ENCODE results near the gene EARS2. TPM values are rescaled to one million over a fixed set of nuclear protein-coding genes. Genes with fewer than 3 reads are reported as not detected.
"Not testable (repeated sequence)": the region's sequence is repeated elsewhere in the genome, so short reads cannot be mapped to it uniquely, and the experiment has no call there.

Gene EARS2
- total RNA-seq, 2 experiments from 2014 or later = 16.3 to 16.4 TPM

DNA sequence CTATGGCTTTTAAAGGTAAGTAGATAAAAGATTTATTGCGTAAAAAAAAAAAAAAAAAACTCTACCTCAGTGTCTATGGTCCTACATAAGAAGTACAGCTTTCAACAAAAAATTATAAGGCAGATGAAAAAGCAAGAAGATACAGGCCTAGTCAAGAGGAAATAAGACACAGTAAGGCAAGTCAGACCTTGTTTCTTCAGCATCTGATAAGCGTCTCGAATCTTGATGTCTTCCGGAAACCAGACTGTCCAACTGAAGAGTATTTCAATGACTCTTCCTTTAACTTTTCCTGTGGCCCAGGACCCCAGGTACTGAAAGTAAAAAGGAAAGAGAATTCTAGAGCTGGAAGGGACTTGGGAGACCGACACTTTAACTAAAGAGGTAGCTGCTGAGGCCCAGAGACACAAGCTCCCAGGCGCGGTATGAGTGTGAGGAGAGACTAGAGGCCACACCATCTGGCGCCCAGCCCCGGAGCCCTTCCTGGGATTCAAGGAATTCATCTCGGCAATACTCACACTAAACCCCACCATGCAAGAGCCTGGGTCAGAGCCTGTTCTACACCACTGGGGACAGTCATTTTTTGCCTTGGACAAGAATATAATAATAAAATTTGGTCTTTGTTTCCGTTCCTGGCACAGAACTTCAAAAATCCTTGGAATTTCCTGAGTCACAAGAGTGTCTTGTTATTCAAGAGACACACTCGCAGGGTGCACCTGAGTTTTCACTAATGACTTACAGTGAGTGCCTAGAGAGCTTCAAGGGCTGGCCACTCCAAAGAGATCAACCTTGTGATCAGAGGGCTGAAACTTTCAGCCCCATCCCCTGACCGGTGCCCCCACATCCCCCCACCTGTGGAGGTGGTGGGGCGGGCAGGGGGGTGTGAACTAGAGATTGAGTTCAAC lies 65.4 kb downstream of the EARS2 start:
- no peak for DNase-seq
- Mint-ChIP-seq H3K4me3 (no peak overlapping the region), H3K36me3 (ENCODE audit: low read depth) (peaks cover 51% of the 10 kb centered on the region), H3K27me3 (ENCODE audit: low read depth) (no peaks in the 10 kb centered on the region), H3K27ac (peak overlapping the region; percentile 18), H3K4me1 (ENCODE audit: low read depth) (peaks cover 5% of the 10 kb centered on the region), H3K9me3 (ENCODE audit: insufficient read depth) (no peaks in the 10 kb centered on the region)
- CTCF ChIA-PET = interaction anchor here (0.7 to 1.5 kb wide), 2 partner anchors 9 to 14 kb away, joined by 3 read pairs; no protein-coding TSS in a partner anchor
- POLR2A ChIA-PET = no interaction called here
- no peak for ATAC-seq

DNA sequence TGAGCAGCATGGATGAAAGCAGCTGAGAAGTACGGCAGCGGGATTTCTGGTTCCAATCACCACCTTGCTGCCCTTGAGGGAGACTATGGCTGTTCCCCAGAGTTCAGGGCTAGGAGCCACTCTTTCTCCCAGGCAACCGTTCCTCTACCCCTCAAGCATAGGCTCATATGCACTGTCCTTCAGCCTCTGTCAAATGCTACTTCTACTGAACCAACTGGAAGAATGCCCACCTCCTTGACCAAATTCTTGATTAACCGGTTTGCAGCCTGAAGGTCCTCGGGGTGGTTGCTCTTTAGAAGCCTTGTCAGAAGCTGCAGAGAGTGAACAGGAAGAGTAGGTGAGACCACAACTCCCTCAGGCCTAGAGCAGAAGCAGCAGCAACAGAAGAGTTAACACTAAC lies 70.7 kb downstream of the EARS2 start:
- CTCF ChIA-PET = no interaction called here
- Mint-ChIP-seq H3K27me3 (ENCODE audit: low read depth) (no peaks in the 10 kb centered on the region), H3K36me3 (ENCODE audit: low read depth) (peaks cover 60% of the 10 kb centered on the region), H3K9me3 (ENCODE audit: insufficient read depth) (no peaks in the 10 kb centered on the region), H3K27ac (no peak overlapping the region), H3K4me3 (no peak overlapping the region), H3K4me1 (ENCODE audit: low read depth) (peaks cover 1% of the 10 kb centered on the region)
- ATAC-seq (no peak), DNase-seq (no peak)
- POLR2A ChIA-PET = no interaction called here

DNA sequence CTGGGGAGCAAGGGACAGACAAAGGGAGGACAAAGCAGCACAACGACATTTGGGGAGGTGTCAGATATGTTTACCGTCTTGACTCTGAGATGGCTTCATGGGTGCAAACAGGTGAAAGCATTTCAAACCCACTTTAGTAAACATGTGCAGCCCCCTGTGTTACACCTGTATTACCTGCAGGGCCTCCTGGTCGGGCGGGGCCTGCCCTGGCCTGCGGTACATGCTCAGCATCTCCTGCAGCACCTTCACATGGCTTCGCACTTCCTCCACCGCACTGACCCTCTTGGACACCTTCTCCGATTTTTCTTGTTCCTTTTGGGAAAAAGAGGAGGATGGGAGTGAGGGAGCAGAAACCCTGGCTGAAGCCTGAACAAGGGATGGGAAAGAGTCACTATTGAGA lies 71.3 kb downstream of the EARS2 start:
- DNase-seq (no peak), ATAC-seq (no peak)
- H3K27ac Mint-ChIP-seq = no peak overlapping the region
- H3K27me3 Mint-ChIP-seq (ENCODE audit: low read depth) = no peaks in the 10 kb centered on the region
- H3K4me3 Mint-ChIP-seq = no peak overlapping the region
- CTCF ChIA-PET = no interaction called here
- peaks cover 1% of the 10 kb centered on the region for H3K4me1 Mint-ChIP-seq (ENCODE audit: low read depth)
- POLR2A ChIA-PET = no interaction called here
- peaks cover 58% of the 10 kb centered on the region for H3K36me3 Mint-ChIP-seq (ENCODE audit: low read depth)
- H3K9me3 Mint-ChIP-seq (ENCODE audit: insufficient read depth) = no peaks in the 10 kb centered on the region

DNA sequence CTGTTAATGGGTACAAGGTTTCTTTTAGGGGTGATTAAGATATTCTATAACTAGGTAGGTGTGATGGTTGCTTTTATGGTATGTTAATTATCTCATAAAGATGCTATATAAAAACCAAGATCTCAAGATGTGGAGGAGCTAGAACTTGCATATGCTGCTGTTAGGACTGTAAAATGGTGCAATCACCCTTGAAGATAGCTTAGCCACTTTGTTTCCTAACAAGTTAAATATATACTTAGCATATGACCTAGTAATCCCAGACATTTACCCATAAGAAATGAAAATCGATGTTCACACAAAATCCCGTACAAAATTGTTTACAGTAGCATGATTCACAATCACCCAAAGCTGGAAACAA lies 71.9 kb downstream of the EARS2 start:
- ChIA-PET CTCF (no interaction called here), POLR2A (no interaction called here)
- peaks cover 59% of the 10 kb centered on the region for H3K36me3 Mint-ChIP-seq (ENCODE audit: low read depth)
- H3K4me1 Mint-ChIP-seq (ENCODE audit: low read depth) = peaks cover 1% of the 10 kb centered on the region
- DNase-seq (no peak), ATAC-seq (no peak)
- no peak overlapping the region for H3K27ac Mint-ChIP-seq
- no peaks in the 10 kb centered on the region for H3K9me3 Mint-ChIP-seq (ENCODE audit: insufficient read depth)
- no peaks in the 10 kb centered on the region for H3K27me3 Mint-ChIP-seq (ENCODE audit: low read depth)
- H3K4me3 Mint-ChIP-seq = no peak overlapping the region

DNA sequence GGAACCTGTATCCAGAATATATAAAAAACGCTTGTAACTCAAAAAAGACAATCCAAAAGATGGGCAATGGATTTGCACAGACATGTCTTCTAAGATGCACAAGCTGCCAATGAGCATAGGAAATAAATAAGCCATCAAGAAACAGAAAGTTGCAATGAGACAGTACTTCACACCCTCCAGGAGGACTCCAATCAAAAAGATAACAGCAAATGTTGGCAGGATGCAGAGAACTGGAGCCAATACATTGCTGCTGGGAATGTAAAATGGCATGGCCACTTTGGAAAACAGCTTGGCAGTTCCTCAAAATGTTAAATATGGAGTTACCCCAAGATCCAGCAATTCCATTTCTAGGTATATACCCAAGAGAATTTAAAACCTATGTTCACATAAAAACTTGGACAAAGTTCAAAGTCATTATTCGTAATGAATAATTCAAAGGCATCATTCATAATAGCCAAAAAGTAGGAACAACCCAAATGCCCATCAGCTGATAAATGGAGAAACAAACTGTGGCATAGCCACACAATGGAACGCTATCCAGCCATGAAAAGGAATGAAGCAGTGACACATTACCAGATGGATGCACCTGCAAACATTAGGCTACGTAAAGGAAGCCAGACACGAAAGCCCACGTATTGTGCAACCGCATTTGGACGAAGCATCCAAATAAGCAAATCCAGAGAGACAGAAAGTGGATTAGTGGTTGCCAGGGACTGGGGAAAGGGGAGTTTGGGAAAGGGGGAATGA lies 72.5 kb downstream of the EARS2 start:
- DNase-seq (no peak), ATAC-seq (no peak)
- CTCF ChIA-PET = no interaction called here
- Mint-ChIP-seq H3K4me3 (no peak overlapping the region), H3K27me3 (ENCODE audit: low read depth) (no peaks in the 10 kb centered on the region), H3K27ac (no peak overlapping the region), H3K4me1 (ENCODE audit: low read depth) (peaks cover 1% of the 10 kb centered on the region), H3K9me3 (ENCODE audit: insufficient read depth) (no peaks in the 10 kb centered on the region), H3K36me3 (ENCODE audit: low read depth) (peaks cover 59% of the 10 kb centered on the region)
- POLR2A ChIA-PET = no interaction called here

DNA sequence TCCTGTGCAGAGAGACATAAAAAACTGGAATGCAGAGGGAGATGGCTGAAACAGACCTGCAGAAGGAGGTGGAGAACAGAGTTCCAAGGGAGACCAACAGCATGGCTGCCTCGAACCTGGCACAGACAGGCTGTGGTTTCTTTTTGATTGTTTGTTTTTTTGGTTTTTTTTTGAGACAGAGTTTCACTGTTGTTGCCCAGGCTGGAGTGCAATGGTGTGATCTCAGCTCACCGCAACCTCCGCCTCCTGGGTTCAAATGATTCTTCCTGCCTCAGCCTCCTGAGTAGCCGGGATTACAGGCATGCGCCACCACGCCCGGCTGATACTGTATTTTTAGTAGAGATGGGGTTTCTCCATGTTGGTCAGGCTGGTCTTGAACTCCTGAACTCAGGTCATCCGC lies 73.7 kb downstream of the EARS2 start:
- H3K4me1 Mint-ChIP-seq (ENCODE audit: low read depth) = not testable (repeated sequence)
- Mint-ChIP-seq H3K27ac (peak overlapping the region; percentile 48), H3K36me3 (ENCODE audit: low read depth) (peaks cover 67% of the 10 kb centered on the region)

DNA sequence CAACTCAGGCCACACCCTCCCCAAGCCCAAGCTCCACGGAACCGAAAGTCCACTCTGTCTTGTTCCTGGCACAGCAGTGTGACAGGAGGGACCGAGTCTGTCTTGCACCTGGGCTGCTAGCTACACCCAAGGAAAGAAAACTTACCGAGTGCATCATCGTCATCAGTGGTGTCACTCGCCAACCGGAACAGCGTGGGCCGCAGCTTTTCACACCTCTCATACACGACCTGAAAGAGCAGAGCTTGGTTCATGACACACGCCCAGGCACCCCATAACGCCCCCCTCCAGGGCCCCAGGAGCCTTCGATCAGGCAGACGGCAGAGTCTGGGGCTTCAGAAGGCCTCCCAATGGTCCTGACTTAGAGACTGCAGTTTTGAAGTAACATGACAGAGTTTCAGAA lies 74.4 kb downstream of the EARS2 start:
- Mint-ChIP-seq H3K4me3 (no peak overlapping the region), H3K27me3 (ENCODE audit: low read depth) (no peaks in the 10 kb centered on the region), H3K36me3 (ENCODE audit: low read depth) (peaks cover 70% of the 10 kb centered on the region), H3K4me1 (ENCODE audit: low read depth) (peaks cover 1% of the 10 kb centered on the region), H3K27ac (peak overlapping the region; percentile 62), H3K9me3 (ENCODE audit: insufficient read depth) (no peaks in the 10 kb centered on the region)
- ChIA-PET POLR2A (no interaction called here), CTCF (interaction anchor here (0.9 to 1.5 kb wide), 2 partner anchors 22 to 114 kb away, joined by 3 to 5 read pairs; no protein-coding TSS in a partner anchor)
- peak; percentile 65 for ATAC-seq
- DNase-seq = peak; percentile 28

More for the DNA sequence above, 73.7 kb downstream of the EARS2 start:
- H3K4me3 Mint-ChIP-seq; H3K27me3 Mint-ChIP-seq (ENCODE audit: low read depth); ATAC-seq; POLR2A ChIA-PET; CTCF ChIA-PET; DNase-seq; H3K9me3 Mint-ChIP-seq (ENCODE audit: insufficient read depth): not testable (repeated sequence)

DNA sequence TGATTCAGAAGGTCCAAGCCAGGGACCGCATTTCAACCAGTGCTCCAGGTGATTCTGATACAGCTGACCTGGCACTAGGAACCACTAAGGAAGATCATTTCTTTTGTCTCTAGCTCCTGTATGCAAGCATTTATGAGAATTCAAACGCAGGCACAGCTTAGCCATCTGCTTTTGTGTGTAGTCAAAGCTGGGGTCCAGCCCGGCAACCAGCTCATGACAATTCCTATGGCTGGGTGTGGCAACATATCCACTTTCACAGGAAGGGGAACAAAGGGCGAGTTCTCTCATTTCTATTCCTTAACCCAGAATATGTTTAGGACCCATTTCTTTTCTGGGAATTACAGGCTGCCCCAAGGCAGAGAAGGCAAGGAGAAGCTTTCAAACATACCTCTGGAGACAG lies 76.9 kb downstream of the EARS2 start:
- Mint-ChIP-seq H3K27me3 (ENCODE audit: low read depth) (no peaks in the 10 kb centered on the region), H3K27ac (no peak overlapping the region), H3K9me3 (ENCODE audit: insufficient read depth) (no peaks in the 10 kb centered on the region), H3K4me3 (no peak overlapping the region), H3K36me3 (ENCODE audit: low read depth) (peaks cover 67% of the 10 kb centered on the region), H3K4me1 (ENCODE audit: low read depth) (peaks cover 1% of the 10 kb centered on the region)
- CTCF ChIA-PET = no interaction called here
- DNase-seq (no peak), ATAC-seq (no peak)
- POLR2A ChIA-PET = interaction anchor here (0.6 kb wide), 1 partner anchor 118 kb away, joined by 3 read pairs; no protein-coding TSS in a partner anchor

DNA sequence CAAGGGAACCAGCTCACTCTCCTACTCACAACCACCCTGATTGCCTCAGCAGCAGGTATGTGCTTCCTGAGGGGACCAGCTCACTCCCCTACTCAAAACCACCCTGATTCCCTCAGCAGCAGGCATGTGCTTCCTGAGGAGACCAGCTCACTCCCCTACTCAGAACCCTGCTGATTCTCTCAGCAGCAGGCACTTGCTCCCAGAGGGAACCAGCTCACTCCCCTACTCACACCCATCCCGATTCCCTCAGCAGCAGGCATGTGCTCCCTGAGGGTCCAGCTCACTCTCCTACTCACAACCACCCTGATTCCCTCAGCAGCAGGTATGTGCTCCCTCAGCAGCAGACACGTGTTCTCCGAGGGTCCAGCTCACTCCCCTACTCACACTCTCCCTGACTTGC lies 78.0 kb downstream of the EARS2 start:
- ChIA-PET CTCF (no interaction called here), POLR2A (interaction anchor here (0.8 kb wide), 1 partner anchor 81 kb away, joined by 3 read pairs; no protein-coding TSS in a partner anchor)
- ATAC-seq (no peak), DNase-seq (no peak)
- Mint-ChIP-seq H3K36me3 (ENCODE audit: low read depth) (peaks cover 64% of the 10 kb centered on the region), H3K27me3 (ENCODE audit: low read depth) (no peaks in the 10 kb centered on the region), H3K27ac (no peak overlapping the region), H3K4me3 (no peak overlapping the region), H3K4me1 (ENCODE audit: low read depth) (peaks cover 1% of the 10 kb centered on the region), H3K9me3 (ENCODE audit: insufficient read depth) (no peaks in the 10 kb centered on the region)

DNA sequence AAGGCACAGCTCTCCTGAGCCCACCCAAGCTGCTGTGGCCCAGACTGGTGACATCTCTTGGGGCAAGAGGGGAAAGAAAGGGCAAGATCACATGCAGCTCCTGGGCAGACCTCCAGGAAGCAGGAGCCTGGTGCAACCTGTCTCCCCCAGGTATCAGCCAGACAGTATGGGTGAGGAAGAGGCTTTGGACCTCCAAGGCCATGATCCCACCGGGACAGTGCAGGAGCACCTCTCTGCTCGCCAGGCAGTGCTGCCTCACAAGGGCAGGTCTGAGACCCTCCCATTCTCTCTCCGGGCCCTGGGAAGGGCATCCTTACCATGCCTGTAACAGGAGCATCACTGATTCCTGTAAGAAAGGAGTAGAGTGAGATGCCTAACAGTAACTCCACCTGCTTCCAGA lies 78.6 kb downstream of the EARS2 start:
- Mint-ChIP-seq H3K9me3 (ENCODE audit: insufficient read depth) (no peaks in the 10 kb centered on the region), H3K4me3 (no peak overlapping the region), H3K27me3 (ENCODE audit: low read depth) (no peaks in the 10 kb centered on the region), H3K36me3 (ENCODE audit: low read depth) (peaks cover 70% of the 10 kb centered on the region), H3K27ac (no peak overlapping the region), H3K4me1 (ENCODE audit: low read depth) (peaks cover 1% of the 10 kb centered on the region)
- ATAC-seq = no peak
- POLR2A ChIA-PET = no interaction called here
- CTCF ChIA-PET = no interaction called here
- DNase-seq = no peak

DNA sequence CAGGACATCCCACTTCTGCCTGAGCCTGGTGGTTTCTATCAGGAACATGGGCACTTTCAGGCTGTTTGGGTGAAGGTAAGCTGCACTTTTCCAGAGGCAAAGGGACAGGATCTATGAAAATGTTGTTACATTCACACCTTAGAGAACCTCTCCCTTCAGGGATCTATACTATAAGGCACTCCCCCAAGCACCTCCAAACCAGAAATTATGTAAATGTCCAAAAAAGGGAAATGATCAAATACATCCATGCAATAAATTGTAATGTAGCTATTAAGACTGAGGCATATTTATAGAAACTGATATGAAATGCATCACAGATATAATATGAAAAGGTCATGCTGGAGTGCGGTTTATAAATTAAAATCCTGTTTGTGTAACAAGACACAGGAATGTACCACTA lies 80.9 kb downstream of the EARS2 start:
- CTCF ChIA-PET = no interaction called here
- Mint-ChIP-seq H3K9me3 (ENCODE audit: insufficient read depth) (no peaks in the 10 kb centered on the region), H3K4me1 (ENCODE audit: low read depth) (no peaks in the 10 kb centered on the region), H3K27me3 (ENCODE audit: low read depth) (no peaks in the 10 kb centered on the region), H3K4me3 (no peak overlapping the region), H3K27ac (no peak overlapping the region), H3K36me3 (ENCODE audit: low read depth) (peaks cover 58% of the 10 kb centered on the region)
- DNase-seq = no peak
- ATAC-seq = no peak
- POLR2A ChIA-PET = interaction anchor here (0.7 kb wide), 1 partner anchor 319 kb away, joined by 3 read pairs; no protein-coding TSS in a partner anchor
